ENCODE results near the gene CCDC178.
"Not testable (repeated sequence)": the region's sequence is repeated elsewhere in the genome, so short reads cannot be mapped to it uniquely, and the experiment has no call there.

GRCh38 chr18:33339733-33340132 lies 100.8 kb downstream of the CCDC178 start:
- not testable (repeated sequence) for TF ChIP-seq CTCF (IDR thresholded peaks at IDR 0.05); EP300 (IDR thresholded peaks at IDR 0.05); EHMT2 (IDR thresholded peaks at IDR 0.05; ENCODE audit: low read depth); FOSL2 (IDR thresholded peaks at IDR 0.05); FOSL2 (CRISPR knock-in tag; IDR thresholded peaks at IDR 0.05); ESRRA (IDR thresholded peaks at IDR 0.05; ENCODE audit: borderline replicate concordance, low read length); POLR2AphosphoS2 (conservative IDR thresholded peaks at IDR 0.05; ENCODE audit: low read length)
- TF ChIP-seq, protein P1, sequence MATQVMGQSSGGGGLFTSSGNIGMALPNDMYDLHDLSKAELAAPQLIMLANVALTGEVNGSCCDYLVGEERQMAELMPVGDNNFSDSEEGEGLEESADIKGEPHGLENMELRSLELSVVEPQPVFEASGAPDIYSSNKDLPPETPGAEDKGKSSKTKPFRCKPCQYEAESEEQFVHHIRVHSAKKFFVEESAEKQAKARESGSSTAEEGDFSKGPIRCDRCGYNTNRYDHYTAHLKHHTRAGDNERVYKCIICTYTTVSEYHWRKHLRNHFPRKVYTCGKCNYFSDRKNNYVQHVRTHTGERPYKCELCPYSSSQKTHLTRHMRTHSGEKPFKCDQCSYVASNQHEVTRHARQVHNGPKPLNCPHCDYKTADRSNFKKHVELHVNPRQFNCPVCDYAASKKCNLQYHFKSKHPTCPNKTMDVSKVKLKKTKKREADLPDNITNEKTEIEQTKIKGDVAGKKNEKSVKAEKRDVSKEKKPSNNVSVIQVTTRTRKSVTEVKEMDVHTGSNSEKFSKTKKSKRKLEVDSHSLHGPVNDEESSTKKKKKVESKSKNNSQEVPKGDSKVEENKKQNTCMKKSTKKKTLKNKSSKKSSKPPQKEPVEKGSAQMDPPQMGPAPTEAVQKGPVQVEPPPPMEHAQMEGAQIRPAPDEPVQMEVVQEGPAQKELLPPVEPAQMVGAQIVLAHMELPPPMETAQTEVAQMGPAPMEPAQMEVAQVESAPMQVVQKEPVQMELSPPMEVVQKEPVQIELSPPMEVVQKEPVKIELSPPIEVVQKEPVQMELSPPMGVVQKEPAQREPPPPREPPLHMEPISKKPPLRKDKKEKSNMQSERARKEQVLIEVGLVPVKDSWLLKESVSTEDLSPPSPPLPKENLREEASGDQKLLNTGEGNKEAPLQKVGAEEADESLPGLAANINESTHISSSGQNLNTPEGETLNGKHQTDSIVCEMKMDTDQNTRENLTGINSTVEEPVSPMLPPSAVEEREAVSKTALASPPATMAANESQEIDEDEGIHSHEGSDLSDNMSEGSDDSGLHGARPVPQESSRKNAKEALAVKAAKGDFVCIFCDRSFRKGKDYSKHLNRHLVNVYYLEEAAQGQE (IDR thresholded peaks at IDR 0.05) = not testable (repeated sequence)
